Stomach (tissue), 9 donors: Measurements from ENCODE around the gene OBSCN. TPM values are rescaled to one million over a fixed set of nuclear protein-coding genes. Genes with fewer than 3 reads are reported as not detected.
A peak's percentile ranks its signal among the peaks of the same experiment; 100 is the strongest.

Source experiments
- DNase-seq, 2 donors: peaks; one replicate each; pipeline versions ENCODE4 v3.0.0 to v3.0.0-alpha.2; 2013 to 2019
- H3K27ac ChIP-seq, 5 donors: fragments of 200-600 bp in 4 of 5; sonication (generic) in 4 of 5; one replicate each; pipeline ENCODE4 v1.5.1; 2013 to 2019; ENCODE audit warnings: mild to moderate bottlenecking in 1 of 5, moderate library complexity in 1 of 5
- H3K27me3 ChIP-seq, 3 donors: fragments of 200-600 bp; sonication (generic); one replicate each; pipeline ENCODE4 v1.5.1; 2017 to 2019; ENCODE audit warnings: mixed run types in 1 of 3
- H3K36me3 ChIP-seq, 4 donors: fragments of 200-600 bp; sonication (generic); 1 replicate in 3 of 4; 2 replicates in 1 of 4; pipeline ENCODE4 v1.5.1; 2016 to 2019
- H3K4me1 ChIP-seq, 4 donors: fragments of 200-600 bp; sonication (generic); one replicate each; pipeline ENCODE4 v1.5.1; 2016 to 2019
- H3K4me3 ChIP-seq, 4 donors: fragments of 200-600 bp; sonication (generic) in 3 of 4; one replicate each; pipeline ENCODE4 v1.5.1; 2016 to 2019; ENCODE audit warnings: mild to moderate bottlenecking in 1 of 4
- H3K9me3 ChIP-seq, 4 donors: fragments of 200-600 bp; sonication (generic); one replicate each; pipeline ENCODE4 v1.5.1; 2016 to 2019
- EP300 ChIP-seq: sonication (generic); formaldehyde crosslinking; IDR thresholded peaks from one replicate; pipeline ENCODE4 v1.6.1; 2017; ENCODE audit warnings: antibody characterized with exemption
- POLR2A ChIP-seq, 4 donors: fragments of 450-650 bp; IDR thresholded peaks; one replicate each; pipeline ENCODE4 v1.6.1; 2016; ENCODE audit warnings: antibody characterized with exemption in 4 of 4, control low read depth in 2 of 4, mild to moderate bottlenecking in 1 of 4, moderate library complexity in 1 of 4
- POLR2AphosphoS5 ChIP-seq, 3 donors: sonication (generic); formaldehyde crosslinking; IDR thresholded peaks; one replicate each; pipeline ENCODE4 v1.6.1; 2016; ENCODE audit warnings: antibody characterized with exemption in 3 of 3
- WGBS, 5 donors: extraction: QIAGEN DNeasy Blood & Tissue Kit in 3 of 5; methylation state at CpG; one replicate each; pipeline versions ENCODE4 v1.1.5 to v1.1.7; 2013 to 2018; 5-methylcytosine and 5-hydroxymethylcytosine counted together
- intact Hi-C: fragments of 100-400 bp; cut with DNase I; formaldehyde crosslinking; loops from one replicate; pipeline ENCODE4 v1.15.1; 2023; ENCODE audit warnings: low total_unique reads
- polyA plus RNA-seq, 3 donors: library from polyadenylated mRNA; stranded (reverse); fragments of 200-250 nt; gene quantifications; one replicate each; pipeline ENCODE4 v1.2.3, GENCODE V29; 2013
- total RNA-seq, 5 donors: library from RNA; depleted of rRNA; stranded (reverse); fragments of >200 nt; gene quantifications; one replicate each; pipeline versions ENCODE4 v1.1.0 to v1.2.3, GENCODE V29; 2014 to 2016
- TF ChIP-seq, protein P1 (sequence below), 7 experiments: fragments of 450-650 bp in 4 of 7; fragments of 200-600 bp in 3 of 7; sonication (generic) in 3 of 7; IDR thresholded peaks; one replicate each; pipeline ENCODE4 v1.5.1; 2016 to 2019; ENCODE audit warnings: antibody characterized with exemption in 7 of 7, control low read depth in 2 of 7, mild to moderate bottlenecking in 1 of 7
- donor health status: healthy with polysubstance abuse.
- donor health status: Bipolar disorder and iron deficiency.
- donor health status: healthy.

The OBSCN gene
- total and polyA plus RNA-seq, 8 donors, result 7.2 to 111 (median 24.7) TPM

DNA sequence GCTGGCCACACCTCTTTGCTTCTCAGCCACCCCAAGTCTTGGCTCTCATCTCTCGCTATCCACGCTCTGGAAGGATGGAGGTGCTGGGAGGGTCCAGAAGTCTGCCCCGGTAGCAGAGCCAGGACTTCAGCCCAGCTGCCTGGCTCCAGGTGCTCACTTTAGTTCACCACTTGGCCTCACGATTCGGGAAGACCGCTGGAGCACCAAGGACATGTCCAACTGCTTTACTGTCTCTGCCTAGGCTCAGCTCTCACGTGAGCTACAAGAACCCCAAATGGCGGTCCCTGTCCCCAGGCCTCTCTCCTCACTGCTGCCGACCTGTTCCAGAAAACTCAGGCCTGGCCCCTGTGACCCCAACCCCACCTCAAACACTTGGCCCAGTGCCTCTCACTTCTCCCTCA is 195.4 kb downstream of the OBSCN start:
- TF ChIP-seq, protein P1, sequence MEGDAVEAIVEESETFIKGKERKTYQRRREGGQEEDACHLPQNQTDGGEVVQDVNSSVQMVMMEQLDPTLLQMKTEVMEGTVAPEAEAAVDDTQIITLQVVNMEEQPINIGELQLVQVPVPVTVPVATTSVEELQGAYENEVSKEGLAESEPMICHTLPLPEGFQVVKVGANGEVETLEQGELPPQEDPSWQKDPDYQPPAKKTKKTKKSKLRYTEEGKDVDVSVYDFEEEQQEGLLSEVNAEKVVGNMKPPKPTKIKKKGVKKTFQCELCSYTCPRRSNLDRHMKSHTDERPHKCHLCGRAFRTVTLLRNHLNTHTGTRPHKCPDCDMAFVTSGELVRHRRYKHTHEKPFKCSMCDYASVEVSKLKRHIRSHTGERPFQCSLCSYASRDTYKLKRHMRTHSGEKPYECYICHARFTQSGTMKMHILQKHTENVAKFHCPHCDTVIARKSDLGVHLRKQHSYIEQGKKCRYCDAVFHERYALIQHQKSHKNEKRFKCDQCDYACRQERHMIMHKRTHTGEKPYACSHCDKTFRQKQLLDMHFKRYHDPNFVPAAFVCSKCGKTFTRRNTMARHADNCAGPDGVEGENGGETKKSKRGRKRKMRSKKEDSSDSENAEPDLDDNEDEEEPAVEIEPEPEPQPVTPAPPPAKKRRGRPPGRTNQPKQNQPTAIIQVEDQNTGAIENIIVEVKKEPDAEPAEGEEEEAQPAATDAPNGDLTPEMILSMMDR (IDR thresholded peaks at IDR 0.05), result no peak
- H3K27ac ChIP-seq, result no peak overlapping the region
- no peak overlapping the region for H3K4me3 ChIP-seq
- no peaks in the 10 kb centered on the region for H3K27me3 ChIP-seq
- intact Hi-C loops, result no loop called here
- DNase-seq, result no peak
- H3K4me1 ChIP-seq, result peaks cover 17 to 66% (median 48%) of the 10 kb centered on the region in 4 donors
- 87 to 94% (median 92%) methylated on average over 6 to 9 of the region's 9 CpGs for WGBS, 5 donors
- peaks cover 20 to 58% (median 42%) of the 10 kb centered on the region in 4 donors for H3K36me3 ChIP-seq
- no peaks in the 10 kb centered on the region for H3K9me3 ChIP-seq

DNA sequence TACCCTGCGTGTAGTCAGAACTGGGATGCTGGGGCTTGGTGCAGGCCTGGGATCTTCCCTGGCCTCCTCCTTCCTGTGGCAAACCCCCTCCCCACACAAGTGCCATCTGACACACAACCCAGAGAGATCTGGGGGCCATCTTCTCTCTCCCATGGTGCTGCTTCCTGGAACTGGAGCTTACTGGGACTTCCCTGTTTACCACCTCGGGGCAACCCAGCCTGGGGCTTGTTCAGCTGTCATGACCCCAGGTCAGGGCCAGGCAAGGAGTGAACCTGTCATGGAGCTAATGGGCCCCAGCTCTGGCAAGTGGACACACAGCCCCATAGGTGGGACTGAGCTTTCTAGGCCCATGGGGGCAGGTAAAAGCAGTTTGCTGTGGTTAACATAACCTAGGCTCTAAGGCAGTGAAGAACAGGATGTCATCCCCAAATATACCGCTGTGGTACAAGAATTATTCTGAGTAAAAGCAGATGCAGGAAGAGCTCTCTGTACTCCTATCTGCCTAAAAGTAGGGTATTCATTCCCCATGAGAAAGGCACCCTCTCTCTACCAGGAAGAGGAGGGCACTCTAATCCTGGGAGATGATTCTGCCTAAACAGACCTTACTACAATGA is 196.4 kb downstream of the OBSCN start:
- TF ChIP-seq POLR2AphosphoS5 (IDR thresholded peaks at IDR 0.05) (no peak), POLR2A (IDR thresholded peaks at IDR 0.05) (no peak), EP300 (no peak)
- TF ChIP-seq, protein P1 (IDR thresholded peaks at IDR 0.05), result no peak
- no peak for DNase-seq
- Histone ChIP-seq H3K27ac (no peak overlapping the region), H3K4me1 (peaks cover 17 to 75% (median 52%) of the 10 kb centered on the region in 4 donors), H3K4me3 (peak overlapping the region in 2 of 4 donors; percentile 79 to 81), H3K27me3 (no peaks in the 10 kb centered on the region), H3K9me3 (no peaks in the 10 kb centered on the region), H3K36me3 (peaks cover 13 to 49% (median 32%) of the 10 kb centered on the region in 4 donors)
- intact Hi-C loops, result no loop called here
- 63 to 91% (median 72%) methylated on average over 2 to 3 of the region's 3 CpGs for WGBS, 5 donors

DNA sequence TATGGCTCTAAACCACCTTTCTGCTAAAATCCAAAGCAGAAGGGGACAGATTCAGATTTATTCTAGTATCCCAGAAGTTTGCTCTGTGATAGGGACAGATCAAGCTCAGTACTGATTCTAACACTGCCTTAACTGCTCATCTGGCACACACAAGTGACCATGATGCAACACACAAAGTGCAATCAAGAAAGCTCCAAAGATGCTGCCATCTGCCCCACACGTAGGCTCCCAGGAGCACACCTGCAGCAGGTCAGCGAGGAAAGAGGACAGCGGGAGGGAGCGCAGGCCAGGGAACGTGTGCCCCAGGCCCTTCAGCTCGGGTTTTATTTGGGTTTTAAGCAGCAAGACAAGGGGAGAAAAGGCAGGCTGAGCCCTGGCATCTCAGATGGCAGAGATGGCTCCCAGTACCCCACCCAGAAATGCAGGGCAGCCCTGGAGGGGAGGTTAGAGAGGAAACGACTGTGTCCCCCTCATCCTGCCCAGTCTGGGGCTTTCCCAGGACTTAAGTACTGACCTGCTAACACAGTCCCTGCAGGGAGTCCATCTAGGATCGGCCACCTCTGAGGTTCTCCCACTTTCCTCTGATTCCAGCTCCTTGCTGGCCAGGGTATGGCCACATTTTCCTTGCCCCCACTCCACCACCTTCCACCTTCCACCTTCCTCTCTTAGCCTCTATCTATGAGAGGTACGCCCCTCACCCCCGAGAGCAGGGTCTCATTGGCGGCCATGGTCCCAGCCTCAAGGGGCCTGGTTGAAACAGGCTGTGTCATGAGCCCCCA is 197.5 kb downstream of the OBSCN start:
- Histone ChIP-seq H3K9me3 (no peaks in the 10 kb centered on the region), H3K4me1 (peaks cover 17 to 72% (median 53%) of the 10 kb centered on the region in 4 donors), H3K27me3 (no peaks in the 10 kb centered on the region), H3K4me3 (peak overlapping the region; percentile 65 to 81 (median 78)), H3K36me3 (peaks cover 7 to 40% (median 25%) of the 10 kb centered on the region in 4 donors), H3K27ac (peak overlapping the region in 4 of 5 donors; percentile 85 to 96 (median 87))
- intact Hi-C loops, result no loop called here
- no peak for DNase-seq
- WGBS, 5 donors, result 14 to 26% (median 15%) methylated on average over 10 to 11 of the region's 11 CpGs
- TF ChIP-seq, protein P1 (IDR thresholded peaks at IDR 0.05), result no peak
- TF ChIP-seq EP300 (no peak), POLR2A (IDR thresholded peaks at IDR 0.05) (no peak)

DNA sequence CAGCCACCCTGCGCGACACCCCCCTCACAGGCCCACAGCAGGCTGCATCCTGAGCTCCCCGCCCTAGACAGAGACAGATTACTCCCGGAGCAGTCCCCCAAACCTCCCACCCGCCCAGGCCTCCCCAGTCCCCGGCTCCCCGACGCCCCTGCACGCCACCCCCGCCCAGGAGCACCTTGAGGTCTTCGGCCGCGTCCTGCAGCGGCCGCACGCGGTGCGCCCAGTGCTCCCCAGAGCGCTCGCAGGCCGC is 198.1 kb downstream of the OBSCN start:
- 0 to 3% (median 1%) methylated on average over 11 to 21 of the region's 21 CpGs for WGBS, 5 donors
- no peak for DNase-seq
- H3K27me3 ChIP-seq, result no peaks in the 10 kb centered on the region
- H3K4me1 ChIP-seq, result peaks cover 17 to 67% (median 53%) of the 10 kb centered on the region in 4 donors
- H3K9me3 ChIP-seq, result no peaks in the 10 kb centered on the region
- H3K27ac ChIP-seq, result peak overlapping the region; percentile 77 to 96 (median 86)
- intact Hi-C loops, result no loop called here
- H3K36me3 ChIP-seq, result peaks cover 4 to 40% (median 25%) of the 10 kb centered on the region in 4 donors
- no peak for TF ChIP-seq EP300
- TF ChIP-seq, protein P1 (IDR thresholded peaks at IDR 0.05), result no peak
- no peak for TF ChIP-seq POLR2AphosphoS5 (IDR thresholded peaks at IDR 0.05)
- TF ChIP-seq POLR2A (IDR thresholded peaks at IDR 0.05), result no peak
- peak overlapping the region; percentile 65 to 81 (median 78) for H3K4me3 ChIP-seq
